Astrocyte of the cerebellum (primary cell): Measurements from ENCODE around the gene TRIM13.

Experiments used
- DNase-seq: peaks from one replicate; pipeline ENCODE4 v3.0.0-alpha.2; 2011; ENCODE audit warnings: low read depth
- H3K4me3 ChIP-seq: 2 replicates; pipeline ENCODE4 v1.5.1; 2011; ENCODE audit warnings: mild to moderate bottlenecking, low read depth, low read length, moderate library complexity
- in situ Hi-C: cut with HindIII; loops from 2 replicates; pipeline ENCODE4 v1.10.0; 2017; ENCODE audit warnings: low sequenced_read_pairs
- TF ChIP-seq, protein P1 (sequence below): IDR thresholded peaks from 2 replicates; pipeline ENCODE4 v1.5.1; 2012; ENCODE audit warnings: low read length, low read depth, moderate library complexity, mild to moderate bottlenecking; ENCODE audit errors: missing control alignments

The TRIM13 gene

DNA sequence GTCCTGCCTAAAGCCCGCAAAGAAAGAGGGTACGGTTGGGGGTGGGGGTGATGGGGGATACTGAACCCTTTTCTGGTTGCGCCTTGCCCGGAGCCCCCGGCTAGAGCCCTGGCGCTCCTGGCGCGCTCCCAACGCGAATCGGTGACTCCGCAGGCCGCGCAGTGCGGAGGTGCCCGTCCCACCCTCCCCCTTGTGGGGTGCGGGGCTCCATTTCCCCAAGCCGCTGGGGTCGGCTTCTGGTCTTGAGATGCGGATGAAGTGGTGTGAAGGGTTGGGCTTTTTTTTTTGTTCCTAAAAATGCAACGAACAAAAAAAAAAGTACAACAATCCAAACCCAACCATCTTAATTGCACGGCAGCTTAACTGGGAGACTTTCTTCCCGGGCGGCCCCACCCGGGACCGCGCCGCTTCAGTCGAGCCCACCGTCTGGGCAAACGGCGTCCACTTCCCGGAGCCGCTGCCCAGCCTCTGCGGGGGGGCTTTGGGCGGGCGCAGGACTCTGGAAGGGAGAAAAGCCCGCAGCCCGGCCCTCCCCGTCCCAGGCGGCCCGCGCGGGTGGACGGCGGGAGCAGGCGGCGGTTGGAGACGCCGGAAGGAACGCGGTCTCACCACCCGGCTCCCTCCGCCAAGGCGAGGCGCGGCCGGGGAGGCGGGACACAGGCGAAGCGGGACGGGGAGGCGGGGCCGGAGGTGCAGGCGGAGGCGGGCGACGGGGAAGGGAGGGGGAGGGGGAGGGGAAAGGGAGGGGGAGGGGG is 504 bp upstream of the TRIM13 start:
- TF ChIP-seq, protein P1, sequence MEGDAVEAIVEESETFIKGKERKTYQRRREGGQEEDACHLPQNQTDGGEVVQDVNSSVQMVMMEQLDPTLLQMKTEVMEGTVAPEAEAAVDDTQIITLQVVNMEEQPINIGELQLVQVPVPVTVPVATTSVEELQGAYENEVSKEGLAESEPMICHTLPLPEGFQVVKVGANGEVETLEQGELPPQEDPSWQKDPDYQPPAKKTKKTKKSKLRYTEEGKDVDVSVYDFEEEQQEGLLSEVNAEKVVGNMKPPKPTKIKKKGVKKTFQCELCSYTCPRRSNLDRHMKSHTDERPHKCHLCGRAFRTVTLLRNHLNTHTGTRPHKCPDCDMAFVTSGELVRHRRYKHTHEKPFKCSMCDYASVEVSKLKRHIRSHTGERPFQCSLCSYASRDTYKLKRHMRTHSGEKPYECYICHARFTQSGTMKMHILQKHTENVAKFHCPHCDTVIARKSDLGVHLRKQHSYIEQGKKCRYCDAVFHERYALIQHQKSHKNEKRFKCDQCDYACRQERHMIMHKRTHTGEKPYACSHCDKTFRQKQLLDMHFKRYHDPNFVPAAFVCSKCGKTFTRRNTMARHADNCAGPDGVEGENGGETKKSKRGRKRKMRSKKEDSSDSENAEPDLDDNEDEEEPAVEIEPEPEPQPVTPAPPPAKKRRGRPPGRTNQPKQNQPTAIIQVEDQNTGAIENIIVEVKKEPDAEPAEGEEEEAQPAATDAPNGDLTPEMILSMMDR = no peak
- peak; percentile 76 for DNase-seq
- H3K4me3 ChIP-seq = peak overlapping the region; percentile 89
- in situ Hi-C loops = no loop called here

- H3K4me3 ChIP-seq = peak overlapping the region; percentile 89
- DNase-seq = no peak
- in situ Hi-C loops = no loop called here
- TF ChIP-seq, protein P1 = no peak
These were observed 1.1 kb downstream of the TRIM13 start for GRCh38 chr13:49997955-49998354.

- TF ChIP-seq, protein P1 = no peak
- DNase-seq = no peak
- H3K4me3 ChIP-seq = peak overlapping the region; percentile 89
- in situ Hi-C loops = no loop called here
These were observed 2.1 kb downstream of the TRIM13 start for GRCh38 chr13:49998714-49999624.

DNA sequence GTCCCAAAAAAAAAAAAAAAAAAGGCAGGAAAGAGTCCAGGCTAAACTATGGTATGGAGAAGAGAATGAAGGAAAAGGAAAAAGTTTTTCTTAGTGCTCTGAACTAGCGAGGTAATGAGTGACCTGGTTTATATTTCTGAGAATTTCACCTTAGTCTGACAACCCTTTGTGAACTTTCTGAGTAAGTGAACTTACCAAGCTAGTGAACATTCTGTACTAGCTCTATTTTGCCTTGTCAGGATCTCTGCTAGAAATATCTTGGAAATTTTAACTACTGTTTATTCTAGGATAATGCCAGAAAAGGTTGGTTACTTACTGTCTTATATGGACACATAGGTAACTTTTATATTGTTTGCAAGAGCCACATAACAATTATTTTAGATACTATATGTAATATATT is 4.4 kb downstream of the TRIM13 start:
- in situ Hi-C loops = no loop called here
- H3K4me3 ChIP-seq = no peak overlapping the region
- TF ChIP-seq, protein P1 = no peak
- DNase-seq = no peak

DNA sequence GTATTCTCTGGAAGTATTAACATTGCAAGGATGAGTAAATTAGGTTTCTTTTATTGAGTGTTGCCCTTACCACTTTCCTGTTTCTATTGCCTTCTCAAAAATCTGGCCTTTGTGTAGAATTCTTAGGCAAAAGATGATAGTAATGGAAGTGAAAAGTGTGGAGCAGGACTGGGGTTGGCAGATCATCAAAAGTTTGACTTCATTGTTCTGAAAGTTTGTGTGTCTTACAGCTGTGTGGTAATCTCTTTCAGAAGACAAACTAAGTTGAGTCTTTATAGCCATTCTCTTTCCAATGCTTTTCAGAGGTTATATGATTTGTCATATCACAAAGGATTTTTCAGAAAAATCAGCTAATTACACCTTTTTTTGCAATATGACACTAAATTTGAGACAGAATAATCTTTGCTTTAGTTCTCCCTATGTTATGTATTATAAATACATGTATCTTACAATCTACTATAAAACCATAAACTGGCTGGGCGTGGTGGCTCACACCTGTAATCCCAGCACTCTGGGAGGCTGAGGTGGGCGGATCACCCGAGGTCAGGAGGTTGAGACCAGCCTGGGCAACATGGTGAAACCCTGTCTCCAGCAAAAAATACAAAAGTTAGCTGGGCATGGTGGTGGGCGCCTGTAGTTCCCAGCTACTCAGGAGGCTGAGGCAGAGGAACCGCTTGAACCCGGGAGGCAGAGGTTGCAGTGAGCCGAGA is 9.7 kb downstream of the TRIM13 start:
- no peak for DNase-seq
- in situ Hi-C loops = no loop called here
- H3K4me3 ChIP-seq = no peak overlapping the region
- TF ChIP-seq, protein P1 = no peak

- DNase-seq = no peak
- in situ Hi-C loops = no loop called here
- no peak overlapping the region for H3K4me3 ChIP-seq
- TF ChIP-seq, protein P1 = no peak
These were observed 14.6 kb downstream of the TRIM13 start for GRCh38 chr13:50011461-50011860.
